Esophagus squamous epithelium (tissue), 4 donors: ENCODE results near the gene ITGAX.

Experiments
- POLR2A ChIP-seq, 4 donors: fragments of 450-650 bp; IDR thresholded peaks; one replicate each; pipeline ENCODE4 v1.6.1; 2017; ENCODE audit warnings: antibody characterized with exemption in 4 of 4, mild to moderate bottlenecking in 4 of 4, moderate library complexity in 3 of 4
- TF ChIP-seq, protein P1 (sequence below), 6 experiments: fragments of 450-650 bp in 4 of 6; fragments of 200-600 bp in 2 of 6; sonication (generic) in 2 of 6; IDR thresholded peaks; one replicate each; pipeline ENCODE4 v1.5.1; 2016 to 2019; ENCODE audit warnings: antibody characterized with exemption in 6 of 6, mild to moderate bottlenecking in 4 of 6, moderate library complexity in 4 of 6

DNA sequence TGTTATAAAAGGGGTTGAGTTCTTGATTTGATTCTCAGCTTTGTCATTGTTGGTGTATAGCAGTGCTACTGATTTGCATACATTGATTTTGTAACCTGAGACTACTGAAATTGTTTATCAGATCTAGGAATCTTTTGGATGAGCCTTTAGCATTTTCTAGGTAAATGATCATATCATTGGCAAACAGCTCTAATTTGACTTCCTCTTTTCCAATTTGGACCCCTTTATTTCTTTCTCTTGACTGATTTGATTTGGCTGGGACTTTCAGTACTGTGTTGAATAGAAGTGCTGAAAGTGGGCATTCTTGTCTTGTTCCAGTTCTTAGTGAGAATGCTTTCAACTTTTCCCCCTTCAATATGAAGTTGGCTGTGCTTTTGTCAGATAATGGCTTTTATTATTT, 49.8 kb upstream of the ITGAX start:
- TF ChIP-seq, protein P1, sequence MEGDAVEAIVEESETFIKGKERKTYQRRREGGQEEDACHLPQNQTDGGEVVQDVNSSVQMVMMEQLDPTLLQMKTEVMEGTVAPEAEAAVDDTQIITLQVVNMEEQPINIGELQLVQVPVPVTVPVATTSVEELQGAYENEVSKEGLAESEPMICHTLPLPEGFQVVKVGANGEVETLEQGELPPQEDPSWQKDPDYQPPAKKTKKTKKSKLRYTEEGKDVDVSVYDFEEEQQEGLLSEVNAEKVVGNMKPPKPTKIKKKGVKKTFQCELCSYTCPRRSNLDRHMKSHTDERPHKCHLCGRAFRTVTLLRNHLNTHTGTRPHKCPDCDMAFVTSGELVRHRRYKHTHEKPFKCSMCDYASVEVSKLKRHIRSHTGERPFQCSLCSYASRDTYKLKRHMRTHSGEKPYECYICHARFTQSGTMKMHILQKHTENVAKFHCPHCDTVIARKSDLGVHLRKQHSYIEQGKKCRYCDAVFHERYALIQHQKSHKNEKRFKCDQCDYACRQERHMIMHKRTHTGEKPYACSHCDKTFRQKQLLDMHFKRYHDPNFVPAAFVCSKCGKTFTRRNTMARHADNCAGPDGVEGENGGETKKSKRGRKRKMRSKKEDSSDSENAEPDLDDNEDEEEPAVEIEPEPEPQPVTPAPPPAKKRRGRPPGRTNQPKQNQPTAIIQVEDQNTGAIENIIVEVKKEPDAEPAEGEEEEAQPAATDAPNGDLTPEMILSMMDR (IDR thresholded peaks at IDR 0.05) = no peak
- TF ChIP-seq POLR2A (IDR thresholded peaks at IDR 0.05) = no peak
